RPMI7951 (cell line): ENCODE results near the gene GFPT1. TPM values are rescaled to one million over a fixed set of nuclear protein-coding genes. Genes with fewer than 3 reads are reported as not detected.

Experiments used
- DNase-seq: peaks from one replicate; pipeline ENCODE4 v3.0.0-alpha.2; 2012; ENCODE audit warnings: low read depth
- total RNA-seq: library from RNA; depleted of rRNA; stranded (reverse); fragments of >200 nt; shearing (Covaris generic); gene quantifications from 2 replicates; pipeline ENCODE4 v1.2.3, GENCODE V29; 2014

The GFPT1 gene
- total RNA-seq, 1 experiment from 2014 or later, result 26.6 TPM

DNA sequence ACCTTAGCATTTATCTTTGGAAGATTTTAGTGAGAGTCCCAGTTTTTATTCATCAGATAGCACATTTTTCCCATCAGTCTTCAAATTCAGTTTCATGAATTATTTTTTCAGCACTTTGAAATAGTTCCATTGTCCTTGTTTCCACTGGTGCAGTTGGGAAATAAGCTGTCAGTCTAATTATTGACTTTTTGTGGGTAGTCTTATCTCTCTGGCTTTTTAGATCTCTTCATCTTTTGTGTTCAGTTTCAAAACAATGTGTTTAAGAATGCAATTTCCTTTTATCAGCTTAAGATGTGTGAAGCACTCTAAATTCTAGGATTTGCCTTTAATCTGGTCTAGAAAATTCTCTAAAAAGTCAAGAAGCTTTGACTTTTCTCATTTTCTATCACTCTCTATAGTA, 70.5 kb downstream of the GFPT1 start:
- no peak for DNase-seq

DNA sequence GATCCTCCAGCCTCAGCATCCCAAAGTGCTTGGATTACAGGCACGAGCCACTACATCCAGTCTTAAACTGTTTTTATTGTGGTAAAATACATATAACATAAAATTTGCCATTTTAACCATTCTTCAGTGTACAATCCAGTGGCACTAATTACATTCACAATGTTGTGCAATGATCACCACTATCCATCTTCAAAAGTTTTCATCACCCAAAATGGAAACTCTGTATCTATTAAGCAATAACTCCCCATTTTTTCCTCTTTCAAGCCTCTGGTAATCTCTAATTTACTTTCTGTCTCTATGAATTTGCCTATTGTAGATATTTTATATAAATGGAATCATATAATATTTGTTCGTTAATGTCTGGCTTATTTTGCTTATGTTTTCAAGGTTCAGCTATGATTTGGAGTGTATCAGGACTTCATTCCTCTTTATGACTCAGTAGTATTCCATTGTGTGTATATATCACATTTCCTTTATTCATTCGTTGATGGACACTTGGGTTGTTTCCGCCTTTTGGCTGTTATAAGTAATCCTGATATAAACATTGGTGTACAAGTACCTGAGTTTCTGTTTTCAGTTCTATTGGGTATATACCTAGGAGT, 71.8 kb downstream of the GFPT1 start:
- no peak for DNase-seq

DNA sequence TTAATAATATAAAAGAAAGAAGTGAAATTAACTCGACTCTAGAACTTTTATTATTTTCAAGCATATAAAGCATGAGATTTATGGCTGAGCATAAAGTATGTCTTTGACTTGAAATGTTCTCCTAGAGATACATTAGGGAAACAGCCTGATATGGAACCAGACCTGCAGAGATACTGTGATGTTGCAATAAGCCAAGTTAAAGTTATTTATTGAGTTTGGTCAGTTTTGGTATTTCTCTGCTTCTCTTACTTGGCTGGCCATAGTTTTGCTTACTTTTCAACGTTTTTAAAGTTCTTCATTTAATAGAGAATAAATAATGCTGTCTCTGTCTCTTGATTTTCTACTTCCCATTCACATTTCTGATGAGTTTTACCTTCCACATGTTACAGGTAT, 76.0 kb downstream of the GFPT1 start:
- no peak for DNase-seq

DNA sequence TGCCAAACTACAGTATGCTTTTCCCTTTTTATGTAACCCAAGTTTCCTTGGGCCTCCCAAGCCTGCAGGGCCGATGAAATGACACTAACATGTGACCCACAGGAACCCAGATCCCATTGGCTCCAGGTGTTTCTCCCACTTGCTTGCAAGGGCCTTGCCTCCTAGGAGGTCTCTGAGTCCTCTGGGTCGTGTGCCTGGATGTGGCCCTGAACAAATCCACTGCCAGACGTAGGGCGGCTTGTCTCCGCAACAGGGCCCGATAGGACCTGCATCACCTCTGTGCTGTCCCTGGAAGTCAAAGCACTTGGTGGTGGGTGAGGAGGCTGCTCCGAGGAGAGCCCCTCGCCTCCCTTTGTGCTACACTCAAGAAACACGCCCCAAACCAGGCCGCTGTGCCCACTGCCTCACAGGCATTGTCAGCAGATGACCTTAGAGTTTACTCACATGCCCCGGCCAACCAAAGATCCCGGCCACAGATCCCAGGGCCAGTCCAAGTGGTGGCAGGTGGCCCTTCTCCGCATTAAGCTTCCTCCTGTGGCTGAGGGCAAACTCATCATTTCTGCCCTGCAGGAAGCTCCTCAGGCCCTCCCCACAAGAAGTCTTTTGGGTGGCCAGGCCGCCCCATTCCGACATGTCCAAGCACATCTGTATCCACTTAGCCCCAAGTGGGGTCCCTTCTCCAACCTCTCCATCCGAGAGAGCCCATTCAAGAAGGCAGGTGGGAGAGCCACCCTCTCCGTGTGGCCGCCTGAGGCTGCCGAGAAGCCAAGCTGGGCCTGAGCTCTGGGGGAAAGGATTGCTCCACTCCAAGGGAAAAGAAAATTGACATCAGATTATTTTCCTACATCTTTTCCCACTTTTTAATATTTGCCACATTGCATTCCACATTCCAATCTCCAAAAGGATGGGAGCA, 76.7 kb downstream of the GFPT1 start:
- DNase-seq, result peak; percentile 28

DNA sequence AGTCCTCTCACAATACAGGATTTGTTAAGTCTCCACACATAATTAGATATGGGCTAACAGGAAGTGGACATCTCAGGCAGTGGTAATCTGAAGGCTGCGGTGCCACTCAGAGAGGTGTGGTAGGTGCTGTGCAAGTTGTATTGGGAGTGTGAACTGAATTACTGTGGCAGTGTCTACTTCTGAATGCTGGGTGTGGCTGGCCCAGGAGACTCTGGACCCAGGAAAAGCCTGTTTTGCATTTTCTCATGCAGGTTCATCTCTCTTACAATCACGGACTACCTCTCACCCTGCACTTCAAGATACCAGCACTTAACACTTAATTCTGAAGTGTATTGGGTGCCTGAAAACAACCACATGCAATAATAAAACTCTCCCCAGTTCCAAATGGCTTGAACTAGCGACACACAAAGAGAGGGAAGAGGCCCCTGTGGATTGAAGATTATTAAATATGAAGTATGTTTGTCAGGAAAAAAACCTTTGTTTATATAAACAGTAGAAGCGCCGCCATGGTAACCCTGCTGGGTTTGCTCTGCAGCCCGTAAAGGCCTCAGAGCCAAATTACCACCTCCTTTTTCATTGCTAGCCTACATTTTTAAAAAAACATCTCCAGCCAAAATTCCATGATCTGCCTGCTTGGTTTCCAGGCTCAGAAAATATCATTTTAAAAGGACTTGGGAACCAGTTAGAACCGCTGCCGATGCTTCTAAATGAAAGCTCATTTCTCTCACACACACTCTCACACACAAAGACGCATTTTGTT, 77.5 kb downstream of the GFPT1 start:
- DNase-seq, result peak; percentile 54

DNA sequence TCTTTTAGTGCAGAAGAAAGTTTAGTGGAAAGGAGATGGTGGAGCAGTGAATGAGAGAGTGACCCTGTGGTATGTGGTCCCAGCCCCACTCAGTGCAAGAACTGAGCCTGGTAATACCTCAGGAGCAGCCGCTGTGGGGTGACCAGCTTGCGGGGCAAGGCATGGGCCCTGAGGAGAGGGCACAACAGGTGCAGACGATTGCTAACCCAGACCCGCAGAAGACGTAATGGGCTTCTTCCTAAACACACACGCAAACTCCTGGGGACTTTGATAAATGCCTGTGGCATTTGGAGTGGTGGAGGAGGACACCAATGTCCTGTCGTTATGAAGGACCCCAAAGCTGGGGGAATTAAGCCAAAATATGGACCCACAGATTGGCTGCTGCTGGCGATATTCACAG, 78.7 kb downstream of the GFPT1 start:
- DNase-seq, result no peak

DNA sequence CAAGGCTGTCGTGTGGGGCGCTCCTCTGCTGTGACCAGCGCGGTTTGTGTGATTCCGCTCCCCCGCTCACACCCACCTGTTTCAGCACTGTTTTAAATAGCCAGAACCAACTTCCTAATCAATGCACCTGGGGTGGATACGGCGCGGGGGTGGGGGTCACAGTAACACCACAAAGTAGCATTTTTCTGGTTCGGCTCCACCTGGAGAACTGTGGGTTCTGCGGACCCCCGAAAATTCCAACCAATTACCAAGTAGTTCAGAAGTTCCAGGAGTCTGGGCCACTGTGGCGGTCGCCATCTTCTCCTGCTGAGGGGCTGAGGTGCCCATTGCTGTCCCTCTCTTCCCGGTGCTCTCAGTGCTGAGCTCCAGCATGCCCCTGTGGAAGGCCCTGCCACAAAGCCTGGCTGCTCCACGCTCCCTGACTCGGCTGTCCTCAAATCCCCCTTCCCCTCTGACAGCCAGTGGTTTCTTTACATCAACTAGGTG, 79.4 kb downstream of the GFPT1 start:
- DNase-seq, result no peak

DNA sequence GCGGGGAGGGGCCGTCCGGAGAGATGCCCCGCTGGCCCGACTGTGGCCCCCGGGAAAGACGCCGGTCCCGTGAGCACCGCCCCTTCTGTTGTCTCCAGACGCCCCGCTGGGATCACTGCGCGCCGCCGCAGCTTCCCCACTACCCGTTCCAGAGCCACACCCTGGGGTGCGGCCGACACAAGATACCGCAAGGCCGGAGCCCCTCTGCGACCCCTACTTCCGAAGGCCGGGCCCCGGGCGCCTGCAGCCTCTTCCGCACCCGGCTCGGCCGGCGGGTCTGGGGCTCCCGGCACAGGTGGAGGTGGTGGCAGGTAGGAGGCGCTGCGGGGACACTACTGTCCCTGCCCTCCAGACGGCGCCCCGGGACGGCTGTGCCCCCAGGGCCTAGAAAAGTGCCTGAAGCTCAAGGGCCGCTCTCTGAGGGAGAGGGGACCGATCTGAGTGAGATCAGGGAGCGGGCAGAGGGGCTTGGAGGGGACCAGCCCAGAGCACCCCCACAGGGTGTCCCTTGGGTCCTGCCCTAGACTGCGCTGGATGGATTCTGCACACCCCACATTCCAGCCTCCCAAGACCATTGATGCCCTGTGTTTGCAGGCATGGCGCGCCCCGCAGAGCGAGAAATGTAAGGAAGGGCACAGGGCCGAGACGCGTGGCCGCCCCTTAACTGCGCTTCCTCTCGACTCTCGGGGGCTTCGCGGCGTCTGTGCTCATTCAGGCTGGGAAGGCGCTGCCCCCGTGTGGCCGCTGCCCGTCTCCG, 80.0 kb downstream of the GFPT1 start:
- DNase-seq, result peak; percentile 85

DNA sequence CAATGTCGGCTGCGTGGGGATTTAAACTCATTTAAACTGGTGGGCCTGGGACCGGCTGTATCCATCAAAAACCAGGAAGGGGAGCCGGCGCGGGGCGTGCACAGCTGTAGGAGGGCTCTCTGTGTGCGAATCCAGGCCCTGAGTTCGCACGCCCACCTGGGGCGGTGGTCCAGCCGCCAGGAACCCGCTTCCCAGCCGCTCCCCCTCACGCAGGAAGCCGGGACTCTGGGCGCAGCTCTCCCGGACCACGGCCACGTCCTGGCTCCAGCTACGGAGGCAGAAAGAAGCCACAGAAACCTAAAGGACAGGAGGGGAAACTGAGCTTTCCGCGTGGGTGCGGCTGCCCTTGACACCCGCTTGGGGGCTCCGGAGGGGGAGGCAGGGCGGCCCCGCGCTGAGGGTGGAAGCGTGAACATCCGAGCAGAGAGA, 80.6 kb downstream of the GFPT1 start:
- no peak for DNase-seq

DNA sequence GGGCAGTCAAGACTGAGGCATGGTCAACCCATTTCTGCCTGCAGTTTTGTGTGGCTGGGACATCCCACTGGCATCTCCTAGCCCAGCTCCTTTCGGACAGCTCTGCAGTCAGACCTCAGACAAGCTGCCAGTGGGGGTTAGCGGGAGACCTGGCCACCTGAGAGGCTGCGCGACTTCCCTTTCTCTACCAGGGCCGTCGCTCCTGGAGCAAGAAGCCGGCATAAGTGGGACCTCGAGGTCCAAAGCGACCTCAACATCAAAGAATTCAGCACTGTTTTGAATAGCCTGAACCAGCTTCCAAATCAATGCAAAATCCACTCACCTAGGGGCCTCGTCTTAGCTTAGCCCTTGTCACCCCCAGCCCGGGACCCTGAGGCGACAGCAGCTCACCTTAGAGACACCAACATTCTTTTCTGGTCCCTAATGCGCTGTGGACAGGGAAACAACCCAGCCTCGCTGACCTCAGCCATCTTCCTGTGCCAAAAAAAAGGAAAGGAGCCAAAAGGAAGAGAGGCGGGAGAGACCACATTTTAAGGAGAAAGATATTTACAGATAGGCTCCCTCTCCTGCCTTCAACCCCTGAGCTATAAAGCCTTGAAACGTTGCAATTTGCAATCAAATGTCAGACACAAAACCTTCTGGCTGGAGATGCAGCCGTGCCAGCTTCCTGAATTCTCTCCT, 81.2 kb downstream of the GFPT1 start:
- DNase-seq, result peak; percentile 55

DNA sequence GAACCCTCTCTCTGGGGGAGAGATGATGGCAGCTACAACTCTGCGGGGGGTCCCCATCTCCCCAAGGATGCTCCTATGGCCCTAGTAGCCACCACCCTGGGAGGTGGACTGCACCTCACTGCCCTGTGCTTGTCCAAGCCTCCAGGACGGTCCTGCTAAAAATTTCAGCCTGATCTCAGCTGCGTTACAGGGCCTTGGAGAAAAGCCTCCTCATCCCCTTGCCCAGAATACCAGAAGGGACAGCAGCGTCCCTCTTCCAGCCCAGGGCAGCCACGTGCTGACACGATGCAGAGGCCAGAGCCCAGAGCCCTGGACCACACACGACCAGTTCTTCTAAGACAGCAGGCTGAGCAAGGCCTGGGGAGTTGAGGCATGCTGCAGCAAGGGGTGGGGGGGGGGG, 81.9 kb downstream of the GFPT1 start:
- no peak for DNase-seq

DNA sequence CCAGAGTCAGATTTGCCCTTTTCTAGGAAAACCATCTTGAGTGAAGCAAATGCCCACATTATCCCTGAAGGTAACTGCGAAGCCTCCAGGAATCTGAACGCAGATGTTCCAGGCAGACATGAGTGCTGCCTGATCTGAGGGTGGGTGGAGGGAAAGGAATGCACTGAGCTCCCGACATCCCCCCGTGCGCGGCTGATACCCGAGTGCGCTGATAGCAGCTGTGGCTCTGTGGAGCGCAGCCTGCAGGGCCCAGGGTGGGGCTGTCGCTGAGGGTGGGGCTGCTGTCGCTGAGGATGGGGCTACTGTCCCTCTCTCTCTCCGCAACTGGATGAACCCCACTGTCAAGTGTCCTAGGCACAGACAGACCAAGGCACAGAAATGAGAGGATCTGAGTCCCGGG, 82.4 kb downstream of the GFPT1 start:
- no peak for DNase-seq

DNA sequence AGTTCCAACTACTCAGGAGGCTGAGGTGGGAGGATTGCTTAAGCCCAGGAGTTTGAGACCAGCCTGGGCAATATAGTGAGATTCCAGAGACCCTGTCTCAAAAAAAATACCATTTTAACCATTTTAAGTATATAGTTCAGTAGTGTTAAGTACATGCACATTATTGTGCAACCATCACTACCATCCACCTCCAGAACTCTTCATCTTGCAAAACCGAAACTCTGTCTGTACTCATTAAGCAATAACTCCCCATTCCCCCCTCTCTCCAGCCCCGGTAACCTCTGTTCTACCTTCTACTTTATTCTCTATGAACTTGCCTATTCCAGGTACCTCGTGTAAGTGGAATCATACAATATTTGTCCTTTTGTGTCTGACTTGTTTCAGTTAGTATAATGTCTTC, 86.4 kb downstream of the GFPT1 start:
- DNase-seq, result no peak

DNA sequence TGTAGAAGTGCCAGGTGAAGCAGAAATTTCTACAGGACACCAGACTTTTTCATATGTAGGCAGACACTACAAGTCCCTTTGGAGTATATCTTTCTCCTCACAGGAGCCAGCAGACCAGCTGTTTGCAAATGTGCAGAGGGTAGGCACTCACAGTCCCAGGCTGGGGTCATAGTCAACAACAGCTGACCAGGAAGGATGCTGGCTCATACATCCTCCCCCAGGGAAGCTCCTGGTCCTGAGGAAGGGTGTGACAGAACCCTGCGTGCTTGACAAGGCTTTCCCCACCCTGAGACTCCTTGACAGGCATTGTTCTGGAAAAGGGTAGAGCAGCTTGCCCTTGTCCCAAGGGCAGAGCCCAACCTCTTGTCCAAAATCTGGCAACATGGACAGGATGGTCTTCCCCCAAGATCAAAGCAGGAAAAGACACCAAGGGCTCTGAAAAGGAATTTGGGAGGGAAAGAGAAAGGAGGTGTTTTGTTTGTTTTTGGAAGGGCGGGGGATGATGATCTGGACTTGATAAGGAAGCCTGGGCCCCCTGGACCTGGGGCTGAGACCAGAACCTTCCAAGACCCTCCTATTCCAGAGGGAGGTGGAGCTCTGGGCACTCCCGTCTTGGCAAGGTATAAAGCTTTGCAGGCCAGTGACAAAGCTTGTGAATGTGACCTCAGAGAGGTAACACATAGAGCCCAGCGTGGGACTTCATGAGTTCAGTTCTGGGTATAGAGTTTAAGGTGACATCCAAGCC, 87.1 kb downstream of the GFPT1 start:
- peak; percentile 28 for DNase-seq

DNA sequence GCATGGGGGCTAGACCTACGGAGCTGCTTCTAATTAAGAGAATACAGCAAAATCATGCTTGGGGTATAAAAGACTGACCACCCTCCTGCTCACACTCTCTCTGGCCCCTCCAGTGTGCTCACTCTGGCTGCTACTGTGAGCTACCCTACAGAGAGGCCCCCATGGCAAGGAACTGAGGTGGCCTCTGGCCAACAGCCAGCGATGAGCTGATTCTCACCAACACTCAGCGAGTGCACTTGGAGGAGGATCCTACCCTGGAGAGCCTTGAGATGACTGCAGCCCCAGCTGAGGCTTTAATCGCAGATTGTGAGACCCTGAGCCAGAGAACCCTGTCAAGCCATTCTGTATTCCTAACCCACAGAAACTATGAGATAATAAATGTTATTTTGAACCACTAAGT, 88.2 kb downstream of the GFPT1 start:
- peak; percentile 82 for DNase-seq

DNA sequence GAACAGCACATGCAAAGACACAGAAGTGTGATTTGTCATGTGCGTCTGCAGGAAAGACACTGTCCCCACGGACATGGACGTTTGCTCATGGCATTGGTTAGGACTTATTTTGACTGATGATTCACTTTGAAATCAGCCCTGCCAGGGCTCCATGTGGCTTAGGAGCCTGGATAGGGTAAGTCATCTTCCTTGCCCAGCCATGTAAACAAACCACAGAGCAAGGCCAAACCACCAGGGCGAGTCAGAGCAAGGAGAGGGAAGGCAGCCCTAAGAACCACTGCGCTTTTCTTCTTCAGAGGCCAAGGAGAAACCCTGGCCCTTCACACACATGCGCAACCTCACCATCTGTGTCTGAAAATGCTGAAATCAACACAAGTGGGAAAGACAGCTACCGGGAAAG, 88.8 kb downstream of the GFPT1 start:
- DNase-seq, result peak; percentile 98

DNA sequence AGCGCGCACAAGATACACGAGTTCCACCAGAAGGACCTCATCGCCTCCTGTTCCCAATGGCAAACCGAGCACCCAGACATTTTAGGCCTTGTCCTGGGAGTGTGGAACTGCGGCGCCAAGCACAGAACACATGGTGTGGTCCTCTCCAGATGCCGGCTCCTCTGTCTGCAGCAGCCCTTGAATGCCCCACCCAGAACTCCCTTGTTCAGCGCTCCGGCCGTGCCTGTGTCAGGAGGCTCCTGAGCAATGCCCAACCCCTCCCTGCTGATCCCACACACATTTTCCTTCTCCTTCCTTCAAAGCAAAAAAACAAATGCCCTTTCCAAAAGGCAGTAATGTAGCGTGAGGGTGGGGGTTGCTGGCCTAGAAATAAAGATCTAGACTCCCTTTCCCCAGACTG, 89.8 kb downstream of the GFPT1 start:
- no peak for DNase-seq

DNA sequence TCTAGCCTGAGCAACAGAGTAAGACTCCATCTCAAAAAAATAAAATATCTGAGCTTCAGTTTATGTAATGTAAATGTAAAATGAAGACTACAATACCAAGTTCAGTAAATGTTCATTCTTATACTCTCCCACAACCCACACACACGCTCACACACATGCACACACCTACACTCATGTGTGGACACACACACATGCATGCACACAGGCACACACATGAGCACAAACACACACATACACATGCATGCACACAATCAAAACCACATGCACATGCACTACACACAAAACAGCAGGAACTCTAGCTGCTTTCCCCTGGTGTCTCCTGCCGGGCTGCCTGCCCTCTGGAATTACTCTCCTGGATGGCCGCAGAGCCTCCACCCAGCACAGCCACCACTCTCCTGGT, 90.6 kb downstream of the GFPT1 start:
- no peak for DNase-seq

DNA sequence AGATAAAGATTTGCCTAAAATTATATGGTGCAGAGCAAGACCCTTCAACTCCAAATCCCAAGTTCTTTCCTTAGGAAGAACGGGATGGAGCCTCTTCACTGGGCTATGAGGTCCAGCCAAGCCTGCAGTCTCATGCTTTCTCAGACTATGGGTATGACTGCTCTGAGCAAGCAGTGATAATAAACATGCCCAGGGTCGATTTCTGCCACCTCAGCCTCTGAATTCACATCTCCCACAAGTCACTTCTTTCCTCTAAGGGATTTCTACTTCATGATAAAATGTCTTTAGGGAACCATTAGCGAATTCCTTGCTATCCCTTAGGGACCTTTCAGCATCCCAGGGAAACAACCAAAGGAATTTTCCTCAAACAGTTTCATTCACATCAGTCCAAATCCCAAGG, 94.8 kb downstream of the GFPT1 start:
- no peak for DNase-seq

DNA sequence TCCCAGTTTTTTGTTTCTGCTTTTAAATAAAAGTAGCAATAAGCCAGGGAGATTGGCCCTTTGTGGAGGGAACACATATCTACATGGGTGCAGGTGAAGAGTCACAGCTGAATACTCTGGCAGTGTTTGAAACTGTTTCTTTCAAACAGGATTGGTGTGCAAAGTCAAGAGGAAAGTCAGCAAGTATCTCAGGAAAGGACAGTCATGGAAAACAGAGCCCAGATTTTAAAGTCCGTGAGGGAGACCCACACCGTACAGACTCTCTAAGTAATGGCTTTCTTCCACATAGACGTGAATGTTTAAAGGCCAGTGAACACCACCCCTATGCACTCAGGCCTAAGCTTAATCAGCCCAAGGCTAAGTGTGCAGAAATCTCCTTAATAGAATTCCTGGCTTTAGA, 95.3 kb downstream of the GFPT1 start:
- DNase-seq, result no peak
